ENCODE results near the gene UBR4. TPM values are rescaled to one million over a fixed set of nuclear protein-coding genes. Genes with fewer than 3 reads are reported as not detected.

The UBR4 gene
- total RNA-seq, 4 donors from 2014 or later, result 140 to 418 (median 223) TPM

- H3K36me3 ChIP-seq, result peaks cover 1 to 79% (median 41%) of the 10 kb centered on the region in 4 donors
- in situ Hi-C loops (cut with MboI; ENCODE audit: low pct_ligation_motif_present in 1 of 4, low pct_unique_long_range_greater_than_20kb in 1 of 4, low sequenced_read_pairs in 3 of 4), result loop anchor here in 1 of 4 donors (10.0 kb wide), 1 partner anchor 48 kb away; no protein-coding TSS in a partner anchor
Observed at GRCh38 chr1:19196331-19196730, 13.7 kb downstream of the UBR4 start.

GRCh38 chr1:19193004-19193403 lies 17.1 kb downstream of the UBR4 start:
- peaks cover 1 to 73% (median 37%) of the 10 kb centered on the region in 4 donors for H3K36me3 ChIP-seq
- TF ChIP-seq POLR2A (IDR thresholded peaks at IDR 0.05) (no peak), POLR2AphosphoS5 (IDR thresholded peaks at IDR 0.05) (no peak), CTCF (IDR thresholded peaks at IDR 0.05) (no peak), EP300 (IDR thresholded peaks at IDR 0.05; ENCODE audit: low read depth) (no peak)
- intact Hi-C loops (cut with DNase I; ENCODE audit: low total_unique reads) (loop anchor here (5.0 kb wide), 1 partner anchor 761 kb away; no protein-coding TSS in a partner anchor), in situ Hi-C loops (cut with MboI; ENCODE audit: low pct_ligation_motif_present in 1 of 4, low pct_unique_long_range_greater_than_20kb in 1 of 4, low sequenced_read_pairs in 3 of 4) (loop anchor here in 1 of 4 donors (10.0 kb wide), 1 partner anchor 52 kb away; no protein-coding TSS in a partner anchor)
- H3K4me1 ChIP-seq, result no peaks in the 10 kb centered on the region
- no peaks in the 10 kb centered on the region for H3K9me3 ChIP-seq
- H3K4me3 ChIP-seq, result no peak overlapping the region
- 93% methylated on average over 3 of the region's 3 CpGs; no CpG with 5 or more reads in 1 of the 2 donors for WGBS, 2 donors (ENCODE audit: low coverage in 1 of 2)
- H3K27ac ChIP-seq, result no peak overlapping the region
- H3K27me3 ChIP-seq, result no peaks in the 10 kb centered on the region
- DNase-seq, result no peak

More at GRCh38 chr1:19196331-19196730, 13.7 kb downstream of the UBR4 start:
- no peaks in the 10 kb centered on the region for H3K4me1 ChIP-seq
- no peak overlapping the region for H3K4me3 ChIP-seq
- 84 to 93% methylated on average over 3 of the region's 3 CpGs for WGBS, 2 donors (ENCODE audit: low coverage in 1 of 2)
- no peaks in the 10 kb centered on the region for H3K9me3 ChIP-seq
- TF ChIP-seq POLR2AphosphoS5 (IDR thresholded peaks at IDR 0.05) (no peak), EP300 (IDR thresholded peaks at IDR 0.05; ENCODE audit: low read depth) (no peak), POLR2A (IDR thresholded peaks at IDR 0.05) (no peak), CTCF (IDR thresholded peaks at IDR 0.05) (no peak)
- no peaks in the 10 kb centered on the region for H3K27me3 ChIP-seq
- no peak for DNase-seq
- H3K27ac ChIP-seq, result no peak overlapping the region
- intact Hi-C loops (cut with DNase I; ENCODE audit: low total_unique reads), result no loop called here

GRCh38 chr1:19191811-19192210 lies 18.3 kb downstream of the UBR4 start:
- 97 to 100% methylated on average over 3 of the region's 3 CpGs for WGBS, 2 donors (ENCODE audit: low coverage in 1 of 2)
- no peak for TF ChIP-seq CTCF (IDR thresholded peaks at IDR 0.05)
- TF ChIP-seq POLR2A (IDR thresholded peaks at IDR 0.05), result no peak
- TF ChIP-seq POLR2AphosphoS5 (IDR thresholded peaks at IDR 0.05), result no peak
- TF ChIP-seq EP300 (IDR thresholded peaks at IDR 0.05; ENCODE audit: low read depth), result no peak
- no peaks in the 10 kb centered on the region for H3K4me1 ChIP-seq
- no peak overlapping the region for H3K4me3 ChIP-seq
- no peak overlapping the region for H3K27ac ChIP-seq
- no peaks in the 10 kb centered on the region for H3K27me3 ChIP-seq
- intact Hi-C loops (cut with DNase I; ENCODE audit: low total_unique reads) (loop anchor here (5.0 kb wide), 1 partner anchor 760 kb away; no protein-coding TSS in a partner anchor), in situ Hi-C loops (cut with MboI; ENCODE audit: low pct_ligation_motif_present in 1 of 4, low pct_unique_long_range_greater_than_20kb in 1 of 4, low sequenced_read_pairs in 3 of 4) (loop anchor here in 1 of 4 donors (10.0 kb wide), 1 partner anchor 53 kb away; no protein-coding TSS in a partner anchor)
- no peaks in the 10 kb centered on the region for H3K9me3 ChIP-seq
- peaks cover 0 to 73% (median 32%) of the 10 kb centered on the region in 4 donors for H3K36me3 ChIP-seq
- no peak for DNase-seq

- in situ Hi-C loops (cut with MboI; ENCODE audit: low pct_ligation_motif_present in 1 of 4, low pct_unique_long_range_greater_than_20kb in 1 of 4, low sequenced_read_pairs in 3 of 4) (loop anchor here in 1 of 4 donors (10.0 kb wide), 1 partner anchor 54 kb away; no protein-coding TSS in a partner anchor), intact Hi-C loops (cut with DNase I; ENCODE audit: low total_unique reads) (loop anchor here (5.0 kb wide), 1 partner anchor 758 kb away; no protein-coding TSS in a partner anchor)
- DNase-seq, result no peak
- Histone ChIP-seq H3K9me3 (no peaks in the 10 kb centered on the region), H3K4me3 (no peak overlapping the region), H3K27me3 (no peaks in the 10 kb centered on the region), H3K27ac (no peak overlapping the region), H3K36me3 (peaks cover 0 to 78% (median 34%) of the 10 kb centered on the region in 4 donors), H3K4me1 (no peaks in the 10 kb centered on the region)
- WGBS, 2 donors (ENCODE audit: low coverage in 1 of 2), result 87 to 98% methylated on average over 4 of the region's 4 CpGs
- TF ChIP-seq POLR2A (IDR thresholded peaks at IDR 0.05) (no peak), CTCF (IDR thresholded peaks at IDR 0.05) (no peak), POLR2AphosphoS5 (IDR thresholded peaks at IDR 0.05) (no peak), EP300 (IDR thresholded peaks at IDR 0.05; ENCODE audit: low read depth) (no peak)
Observed at GRCh38 chr1:19190468-19190867, 19.6 kb downstream of the UBR4 start.

All from transverse colon (tissue), 4 donors.